K562 (cell line): Measurements from ENCODE around the gene COX6A2. TPM values are rescaled to one million over a fixed set of nuclear protein-coding genes. Genes with fewer than 3 reads are reported as not detected.
A peak's percentile ranks its signal among the peaks of the same experiment; 100 is the strongest.

Experiments
- ATAC-seq: fragments of 200-7000 bp; cut with Tn5 transposase; 3 replicates; pipeline ENCODE4 v1.9.1; 2020; ENCODE audit warnings: moderate library complexity
- BruUV-seq: library from RNA; stranded (reverse); fragments of 400-500 nt; replicated peaks from 2 replicates; lab custom pipeline; 2021; lab: Mats Ljungman, UMichigan
- CTCF ChIA-PET: fragments of 300-600 bp; formaldehyde crosslinking; extraction: SDS; loops from one replicate; lab custom pipeline; 2021; ENCODE audit warnings: low intra/inter-chr PET ratio; lab: Yijun Ruan, JAX
- POLR2A ChIA-PET: fragments of 300-600, 350-650 bp; sonication (Branson Sonifier 250); formaldehyde crosslinking; extraction: SDS; loops from one replicate; lab custom pipeline; 2021; ENCODE audit warnings: antibody characterized with exemption, inconsistent platforms; lab: Yijun Ruan, JAX
- DNase-seq, 4 experiments: peaks; one replicate each; pipeline versions ENCODE4 v3.0.0 to v3.0.0-alpha.2; 2011 to 2018; ENCODE audit warnings: low spot score in 3 of 4, mixed read lengths in 3 of 4; ENCODE audit errors: extremely low read depth in 1 of 4
- FAIRE-seq: peaks from 2 replicates; lab custom pipeline; 2011; peaks lifted over from hg19 to GRCh38; lab: Jason Lieb, UNC
- H2AFZ ChIP-seq: 2 replicates; pipeline ENCODE4 v1.6.0; 2011; ENCODE audit warnings: low read depth, low read length, control low read depth, inconsistent platforms
- H3K27ac ChIP-seq: fragments of 200-600 bp; 3 replicates; pipeline ENCODE4 v1.8.0; 2011; ENCODE audit warnings: low read depth, mild to moderate bottlenecking, control low read depth, inconsistent platforms, low read length, moderate library complexity, mixed read lengths; ENCODE audit errors: extremely low read depth
- H3K27me3 ChIP-seq, 2 experiments: fragments of 300-600 bp in 1 of 2; 2 replicates in 1 of 2; 3 replicates in 1 of 2; pipeline versions ENCODE4 v1.6.0 to v1.8.0; 2011; ENCODE audit warnings: inconsistent platforms in 2 of 2, low read length in 2 of 2, mild to moderate bottlenecking in 1 of 2, mixed read lengths in 1 of 2, moderate library complexity in 1 of 2; ENCODE audit not compliant: control insufficient read depth in 2 of 2, insufficient read depth in 2 of 2
- H3K36me3 ChIP-seq: fragments of 300-600 bp; 3 replicates; pipeline ENCODE4 v1.8.0; 2011; ENCODE audit warnings: mild to moderate bottlenecking, low read length, inconsistent platforms; ENCODE audit not compliant: control insufficient read depth, insufficient read depth
- H3K4me1 ChIP-seq, 2 experiments: fragments of 200-600 bp in 1 of 2; replicated peaks in 1 of 2; 2 replicates in 1 of 2; 3 replicates in 1 of 2; pipeline versions ENCODE4 v1.5.1 to v1.8.0; 2011; ENCODE audit warnings: inconsistent platforms in 2 of 2, low read length in 2 of 2, mild to moderate bottlenecking in 1 of 2, mixed read lengths in 1 of 2, moderate library complexity in 1 of 2; ENCODE audit not compliant: control insufficient read depth in 2 of 2, insufficient read depth in 2 of 2
- H3K4me2 ChIP-seq: 2 replicates; pipeline ENCODE4 v1.6.1; 2011; ENCODE audit warnings: low read length, control low read depth, inconsistent platforms, mixed read lengths; ENCODE audit not compliant: insufficient read depth
- H3K4me3 ChIP-seq: fragments of 200-600 bp; sonication (generic), shearing (Covaris generic); 2 replicates; pipeline ENCODE4 v1.5.1; 2016; ENCODE audit warnings: control low read depth, inconsistent platforms
- H3K79me2 ChIP-seq: fragments of 200-600 bp; 3 replicates; pipeline ENCODE4 v1.8.0; 2011; ENCODE audit warnings: low read length, inconsistent platforms; ENCODE audit not compliant: control insufficient read depth, insufficient read depth
- H3K9ac ChIP-seq, 2 experiments: 2 replicates each; pipeline versions ENCODE4 v1.6.0 to v1.6.1; 2011; ENCODE audit warnings: low read depth in 2 of 2, low read length in 2 of 2, control low read depth in 1 of 2, inconsistent platforms in 1 of 2, mild to moderate bottlenecking in 1 of 2, mixed read lengths in 1 of 2; ENCODE audit not compliant: insufficient read depth in 1 of 2
- H3K9me1 ChIP-seq: one replicate; pipeline ENCODE4 v1.6.0; 2011; ENCODE audit warnings: inconsistent platforms, mild to moderate bottlenecking, low read length, moderate library complexity; ENCODE audit not compliant: control insufficient read depth, insufficient read depth
- H3K9me3 ChIP-seq: replicated peaks from 2 replicates; pipeline ENCODE4 v1.5.1; 2011; ENCODE audit warnings: low read depth, low read length, inconsistent platforms; ENCODE audit not compliant: control insufficient read depth, insufficient read depth
- H4K20me1 ChIP-seq: replicated peaks from 2 replicates; pipeline ENCODE4 v1.6.1; 2011; ENCODE audit warnings: low read length, inconsistent platforms, mixed read lengths; ENCODE audit not compliant: control insufficient read depth, insufficient read depth
- HDGF ChIP-seq: fragments of 450-650 bp; IDR thresholded peaks from 2 replicates; pipeline ENCODE4 v1.6.1; 2016
- ZBTB33 ChIP-seq: sonication (generic); formaldehyde crosslinking; IDR thresholded peaks from 2 replicates; pipeline ENCODE4 v1.8.1; 2023; ENCODE audit warnings: mild to moderate bottlenecking, missing genetic modification reagents
- WGBS: fragments of 100-300 bp; shearing (Covaris generic); methylation state at CpG from one replicate; pipeline ENCODE4 v1.1.6; 2016; ENCODE audit warnings: low coverage, mixed read lengths; ENCODE audit not compliant: insufficient coverage; ENCODE audit errors: missing lambda C conversion rate; 5-methylcytosine and 5-hydroxymethylcytosine counted together
- in situ Hi-C: fragments of 300-500 bp; cut with MboI; formaldehyde crosslinking; loops from 4 replicates; pipeline ENCODE4 v1.15.0; 2018; ENCODE audit warnings: inconsistent platforms, mixed read lengths
- intact Hi-C: fragments of 100-400 bp; cut with micrococcal nuclease; formaldehyde crosslinking; loops from 2 replicates; pipeline ENCODE4 v1.14.2; 2022
- polyA plus RNA-seq, 8 experiments: library from polyadenylated mRNA; depleted of rRNA in 4 of 8; stranded (reverse) in 5 of 8; unstranded in 3 of 8; fragments of >200 nt; fragmentation: Nextera tagmentation in 2 of 8; fragmentation: Illumina TruSeq in 1 of 8; extraction: Ambion mirVana in 2 of 8; extraction: Trizol in 1 of 8; gene quantifications; 2 replicates each; pipeline versions ENCODE4 v1.2.1 to v1.2.3, GENCODE V29; 2011 to 2014; ENCODE audit warnings: inconsistent platforms in 1 of 8, missing spikeins in 1 of 8
- total RNA-seq, 7 experiments: library from RNA; depleted of rRNA in 6 of 7; stranded (reverse); fragments of >200 nt in 6 of 7; fragmentation: Illumina TruSeq in 2 of 7; extraction: Trizol in 2 of 7; gene quantifications; 2 replicates each; pipeline versions ENCODE4 v1.2.1 to v1.2.3, GENCODE V29; 2011 to 2021; ENCODE audit warnings: low replicate concordance in 1 of 7

The COX6A2 gene
- total and polyA plus RNA-seq, 9 of the 15 experiments (the other 6 are each of a cell fraction or from before 2014, with no cell fraction given), result not detected

- Histone ChIP-seq H3K4me2 (no peak overlapping the region), H3K4me3 (no peak overlapping the region), H2AFZ (no peak overlapping the region), H4K20me1 (no peaks in the 10 kb centered on the region), H3K36me3 (peaks cover 48% of the 10 kb centered on the region; the same call in 2 of the 3 replicates), H3K9ac (no peak overlapping the region), H3K4me1 (peaks cover 4 to 21% of the 10 kb centered on the region in 2 experiments; a peak in 4 of 5 replicates), H3K9me1 (no peaks in the 10 kb centered on the region), H3K79me2 (peaks cover 13% of the 10 kb centered on the region; the same call in 2 of the 3 replicates), H3K9me3 (no peaks in the 10 kb centered on the region), H3K27me3 (no peaks in the 10 kb centered on the region), H3K27ac (no peak overlapping the region)
- whole genome bisulfite sequencing, result 100% methylated on average over 5 of the region's 36 CpGs
- CTCF ChIA-PET, result no interaction called here
- intact Hi-C loops (no loop called here), in situ Hi-C loops (no loop called here)
- POLR2A ChIA-PET, result interaction anchor here (0.6 to 0.9 kb wide), 3 partner anchors 11 to 65 kb away, joined by 3 read pairs; no protein-coding TSS in a partner anchor
- ATAC-seq (no peak), FAIRE-seq (no peak), DNase-seq (peak in 2 of 4 experiments; percentile 1 to 8)
- TF ChIP-seq ZBTB33 (CRISPR knock-in tag) (0 out of 2 replicates have a peak, but pooled peaks have one; percentile 26), HDGF (no peak)
- BruUV-seq, result no TSS peak
Measured at GRCh38 chr16:31464348-31464769, 36.2 kb upstream of the COX6A2 start.
